ENCODE data around the gene FRK.
"Not testable (repeated sequence)": the region's sequence is repeated elsewhere in the genome, so short reads cannot be mapped to it uniquely, and the experiment has no call there.

Gene FRK

DNA sequence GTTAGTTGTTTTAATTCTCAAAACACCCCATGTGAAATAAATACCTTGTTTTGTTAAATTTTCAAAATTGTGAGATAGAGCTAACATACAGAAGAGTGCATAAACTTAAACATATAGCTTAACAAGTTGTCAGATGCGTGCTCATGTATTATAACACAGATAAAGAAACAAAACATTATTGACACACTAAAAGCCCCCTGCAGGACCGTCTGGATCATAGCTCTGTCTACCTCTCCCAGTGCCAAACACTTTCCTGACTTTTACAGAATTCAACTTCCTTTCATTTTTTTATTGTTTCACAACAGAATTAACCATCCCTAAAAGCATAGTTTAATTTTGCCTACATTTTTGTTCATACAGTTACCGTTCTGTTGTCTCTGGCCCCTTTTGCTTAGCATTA, 17.8 kb upstream of the FRK start:
- DNase-seq (ENCODE audit: insufficient read length, low spot score) (no peak), FAIRE-seq (no peak)

DNA sequence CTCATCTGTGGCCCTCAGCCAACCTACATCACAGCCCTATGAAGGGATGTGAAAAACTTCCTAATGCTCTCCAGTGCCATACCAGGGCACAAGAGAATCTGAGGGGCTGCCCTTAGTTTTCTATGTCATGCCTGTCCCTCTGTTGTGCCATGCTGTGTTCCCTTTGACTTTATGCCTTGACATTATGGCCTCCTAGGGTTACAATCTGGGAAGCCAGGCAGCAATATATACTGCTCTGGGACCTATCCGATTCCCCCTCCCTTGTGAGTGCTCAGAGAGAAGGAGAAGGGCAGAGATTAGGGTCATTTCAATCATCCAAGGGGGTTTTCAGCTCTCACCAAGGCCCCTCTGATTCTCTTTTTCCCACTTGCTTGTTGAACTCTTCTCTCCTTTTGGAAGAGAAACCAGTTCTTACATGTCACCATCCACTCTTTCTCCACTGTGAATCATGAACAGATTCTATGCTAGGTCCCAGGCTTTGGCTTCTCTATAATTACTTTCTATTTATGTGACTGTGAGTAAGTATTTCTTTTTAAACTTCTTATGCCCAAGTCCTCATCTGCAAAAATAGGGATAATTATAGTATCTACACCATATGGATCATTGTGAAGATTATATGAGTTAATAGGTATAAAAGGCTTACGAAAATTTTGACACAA, 14.2 kb upstream of the FRK start:
- no peak for FAIRE-seq
- no peak for DNase-seq (ENCODE audit: insufficient read length, low spot score)

DNA sequence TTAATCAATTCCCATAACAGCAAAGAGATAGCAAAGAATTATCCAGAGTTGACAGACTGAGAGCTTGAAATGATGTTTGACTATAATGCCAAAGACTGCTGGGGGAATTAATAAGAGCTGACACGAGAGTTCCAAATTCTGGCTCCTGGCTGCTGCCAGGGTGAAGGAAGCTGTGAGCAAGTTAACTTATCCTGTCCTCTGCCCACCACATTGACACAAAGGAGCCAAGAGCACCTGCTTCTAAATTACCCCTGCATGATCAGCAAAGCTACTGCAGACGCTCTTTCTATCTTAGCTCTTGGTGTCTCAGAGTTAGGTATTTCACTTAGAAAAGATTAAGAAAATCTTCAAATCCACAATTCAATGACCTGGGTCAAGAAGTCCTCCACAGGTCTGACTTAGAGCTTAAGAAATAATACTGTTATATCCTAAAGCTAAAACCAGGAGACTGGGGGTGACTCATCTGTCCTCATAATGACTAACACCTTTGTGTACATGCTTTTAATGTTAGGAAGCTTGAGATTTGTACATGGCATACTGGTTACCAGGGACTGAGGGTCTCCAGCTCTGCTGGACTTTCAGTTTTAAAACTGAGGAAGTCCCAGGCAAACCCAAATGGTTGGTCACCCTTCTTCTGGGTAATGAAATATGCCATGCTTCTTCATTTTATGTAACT, 13.2 kb upstream of the FRK start:
- no peak for DNase-seq (ENCODE audit: insufficient read length, low spot score)
- no peak for FAIRE-seq

DNA sequence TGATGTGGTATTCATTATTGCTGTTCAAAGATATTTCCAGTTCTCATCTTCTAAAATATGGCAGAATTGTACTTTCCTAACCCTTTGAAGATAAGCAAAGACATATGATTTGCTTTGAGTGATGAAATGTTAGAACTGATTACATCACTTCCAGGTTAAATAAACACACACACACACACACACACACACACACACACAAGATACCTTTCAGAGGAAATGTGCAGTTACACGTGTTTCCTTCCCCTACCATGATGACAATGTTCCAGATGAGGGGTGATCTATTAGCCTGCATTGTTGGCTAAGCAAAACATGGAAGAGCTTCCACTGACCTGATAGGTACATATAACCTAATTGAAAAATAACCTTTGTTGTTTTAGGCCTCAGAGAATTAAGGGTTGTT, 11.7 kb upstream of the FRK start:
- FAIRE-seq (no peak), DNase-seq (ENCODE audit: insufficient read length, low spot score) (no peak)

DNA sequence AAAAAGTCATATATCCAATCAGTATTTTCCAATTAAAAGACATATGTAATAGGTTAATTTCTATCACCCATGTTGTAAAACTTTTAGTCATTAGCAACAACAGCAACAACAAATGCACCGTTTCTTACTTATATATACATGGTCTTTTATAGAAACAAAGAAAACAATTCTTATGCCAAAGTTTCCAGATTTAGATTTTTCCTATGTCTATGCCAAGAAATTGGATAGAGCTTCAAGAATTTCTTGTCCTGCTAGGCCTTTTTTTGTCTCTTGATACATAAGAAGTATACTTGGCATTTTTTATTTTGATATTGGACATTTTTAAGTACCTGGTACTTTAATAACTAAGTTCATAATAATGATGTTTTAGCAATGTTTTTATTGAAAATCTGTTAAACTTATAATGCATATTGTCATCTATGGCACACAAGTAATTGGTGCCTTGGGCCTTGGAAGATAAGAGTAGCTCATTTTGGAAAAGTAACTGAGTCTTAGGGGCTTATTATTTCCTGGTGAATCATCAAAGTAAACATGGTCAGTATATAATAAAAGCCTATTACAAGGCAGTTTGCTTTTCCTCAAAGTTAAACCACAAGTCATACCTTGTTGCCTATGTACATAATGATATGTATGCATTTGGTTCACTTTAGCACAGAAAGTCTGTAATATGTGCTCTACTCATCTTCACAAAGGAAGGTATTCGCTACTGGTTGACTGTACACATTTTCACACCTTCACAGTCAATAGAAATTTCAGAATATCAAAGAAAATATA, 10.1 kb upstream of the FRK start:
- no peak for FAIRE-seq
- no peak for DNase-seq (ENCODE audit: insufficient read length, low spot score)

DNA sequence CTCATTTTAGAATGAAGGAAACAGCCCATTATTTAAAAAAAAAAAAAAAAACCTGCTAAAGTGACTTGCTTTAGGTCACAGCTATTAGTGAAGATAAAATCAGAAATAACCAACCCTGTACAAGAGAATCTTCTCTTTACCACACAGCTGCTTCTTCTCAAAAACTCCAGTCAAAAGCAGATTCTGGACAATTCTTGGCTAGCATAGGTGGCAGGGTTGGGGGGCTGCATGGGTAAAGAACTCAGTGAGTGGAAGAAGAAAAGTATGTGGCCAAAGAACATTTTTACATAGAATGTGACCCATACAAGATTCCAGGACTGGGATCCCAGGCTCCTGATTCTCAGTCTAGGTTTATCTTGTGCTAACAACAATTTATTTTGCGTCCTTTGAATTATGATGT, 9.4 kb upstream of the FRK start:
- DNase-seq (ENCODE audit: insufficient read length, low spot score) (no peak), FAIRE-seq (no peak)

DNA sequence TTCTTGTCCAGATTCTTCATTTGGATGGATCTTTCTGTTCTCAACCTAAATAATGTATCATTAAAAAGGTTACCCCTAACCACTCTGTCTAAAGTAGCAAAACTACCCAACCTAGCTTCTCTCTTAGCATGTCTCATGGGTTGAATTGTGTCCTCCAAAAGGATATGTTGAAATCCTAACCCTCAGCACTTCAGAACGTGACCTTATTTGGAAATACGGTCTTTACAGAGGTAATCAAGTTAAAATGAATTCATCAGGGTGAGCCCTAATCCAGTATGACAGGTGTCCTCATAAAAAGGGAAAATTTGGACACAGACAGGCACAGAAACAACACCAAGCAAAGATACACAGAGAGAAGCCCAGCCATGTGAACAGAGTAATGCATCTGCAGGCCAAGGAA, 6.1 kb upstream of the FRK start:
- no peak for FAIRE-seq

DNA sequence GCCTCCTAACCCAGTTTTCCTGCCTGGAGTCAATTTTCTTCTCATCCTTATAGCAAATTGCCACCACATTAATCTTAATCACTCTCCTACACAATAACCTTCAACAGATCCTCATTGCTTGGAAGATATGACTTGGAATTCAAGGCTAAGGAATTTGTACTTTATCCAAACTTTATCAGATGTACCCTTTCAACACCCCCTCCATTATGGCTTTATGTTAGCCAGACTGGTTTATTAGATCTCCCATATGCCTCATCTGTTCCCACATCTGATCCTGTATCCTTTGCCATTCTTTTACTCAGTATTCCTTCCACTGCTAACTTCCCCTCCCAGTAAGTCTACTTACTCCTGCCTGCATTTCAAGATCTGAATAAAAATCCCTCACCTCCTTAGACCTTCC, 4.0 kb upstream of the FRK start:
- FAIRE-seq (no peak), DNase-seq (ENCODE audit: insufficient read length, low spot score) (no peak)

More for the DNA sequence above, 6.1 kb upstream of the FRK start:
- no peak for DNase-seq (ENCODE audit: insufficient read length, low spot score)

DNA sequence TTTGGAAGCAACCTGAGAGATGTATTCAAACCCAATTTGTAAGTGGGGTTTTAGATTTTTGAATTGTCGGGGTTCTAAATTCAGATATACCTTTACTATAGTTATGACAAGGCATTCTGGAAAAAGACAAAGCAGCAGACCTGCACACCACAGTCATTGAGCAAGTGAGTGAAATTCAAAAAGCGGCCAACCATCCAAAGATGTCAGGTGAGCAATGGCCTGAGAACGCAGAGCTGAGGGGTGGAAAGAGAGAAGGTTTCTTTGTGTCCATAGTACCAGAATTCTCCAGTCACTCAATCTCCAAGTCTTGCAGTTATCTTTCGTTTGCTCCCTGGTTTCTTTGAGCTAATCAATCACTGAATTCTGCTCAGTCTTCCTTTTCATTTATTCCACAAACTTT, 1.8 kb upstream of the FRK start:
- DNase-seq (ENCODE audit: insufficient read length, low spot score) (no peak), FAIRE-seq (no peak)

DNA sequence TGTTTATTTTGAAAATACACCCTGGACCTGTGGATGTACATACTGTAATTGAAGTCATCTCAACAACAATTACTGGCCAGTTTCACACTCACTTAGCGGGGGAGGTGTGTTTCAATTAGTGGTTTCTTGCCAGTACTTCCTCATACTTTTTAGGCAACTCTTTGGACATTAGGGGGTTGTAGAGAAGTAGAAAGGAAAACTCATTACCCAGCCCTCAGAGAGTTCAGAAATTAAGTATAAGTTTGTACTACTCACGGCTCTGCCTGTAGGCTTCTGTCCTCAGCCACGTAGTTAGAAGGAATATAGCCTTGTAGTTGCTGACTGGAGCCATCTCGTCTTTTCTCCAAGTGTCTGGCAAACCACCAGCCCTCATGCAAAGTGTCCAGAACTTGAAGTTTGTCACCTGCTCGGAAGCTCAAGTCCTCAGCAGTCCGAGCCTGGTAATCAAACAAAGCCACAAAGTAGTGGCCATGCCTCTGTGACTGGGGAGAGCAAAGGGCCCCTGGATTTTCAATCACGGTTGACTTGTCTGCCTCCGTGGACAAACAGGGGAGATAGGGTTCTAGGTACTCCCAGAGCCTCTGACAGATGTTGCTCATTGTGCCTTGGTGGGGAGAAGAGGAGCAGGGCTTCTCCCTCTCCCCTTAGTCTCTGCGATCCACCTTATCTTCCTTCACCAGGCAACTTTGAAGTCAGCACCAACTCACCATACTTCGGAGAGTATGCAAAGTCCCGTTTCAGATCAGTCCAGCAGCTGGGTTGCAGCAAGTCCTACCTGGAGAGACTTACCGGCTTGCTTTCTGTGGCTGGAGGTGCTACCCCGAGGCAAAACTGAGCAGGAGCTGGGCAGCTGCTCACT, 749 bp downstream of the FRK start:
- FAIRE-seq, result peak; percentile 76
- peak; percentile 7 for DNase-seq (ENCODE audit: insufficient read length, low spot score)

DNA sequence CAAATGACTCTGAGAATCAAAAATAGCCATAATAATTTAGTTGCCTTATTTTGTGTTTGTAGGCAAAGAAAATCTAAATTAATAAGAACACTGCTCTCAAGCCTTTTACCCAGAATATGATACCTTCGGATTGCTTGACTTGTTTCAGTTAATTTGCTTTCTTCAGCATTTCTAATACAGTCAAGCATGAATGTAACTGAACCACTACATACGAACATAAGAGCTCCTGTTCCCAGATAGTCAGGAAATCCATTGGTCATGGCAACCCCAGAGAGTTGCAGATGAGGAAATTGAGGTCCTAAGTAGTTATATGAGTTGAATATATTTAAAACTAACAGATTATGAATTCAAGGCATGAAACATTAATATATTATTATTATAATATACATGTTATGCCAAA, 2.9 kb downstream of the FRK start:
- DNase-seq (ENCODE audit: insufficient read length, low spot score) (no peak), FAIRE-seq (no peak)

DNA sequence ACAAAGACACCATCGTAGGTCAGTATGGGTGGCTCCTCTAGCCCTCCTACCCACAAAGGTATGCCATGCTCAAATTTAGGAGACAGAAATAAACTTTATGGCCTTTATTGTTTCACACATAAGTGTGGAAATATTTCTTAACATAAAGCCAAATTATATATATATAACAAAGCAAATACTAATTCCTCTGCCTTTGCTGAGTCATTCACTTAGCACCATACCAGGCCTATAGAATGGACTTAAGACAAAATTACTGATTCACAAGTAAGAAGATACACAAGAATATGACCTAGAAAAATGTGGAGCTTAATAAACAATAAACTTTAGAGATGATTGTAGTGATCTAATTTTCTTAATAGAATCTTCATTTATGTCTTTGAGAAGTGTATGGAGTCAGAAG, 5.2 kb downstream of the FRK start:
- FAIRE-seq (peak; percentile 55), DNase-seq (ENCODE audit: insufficient read length, low spot score) (no peak)

DNA sequence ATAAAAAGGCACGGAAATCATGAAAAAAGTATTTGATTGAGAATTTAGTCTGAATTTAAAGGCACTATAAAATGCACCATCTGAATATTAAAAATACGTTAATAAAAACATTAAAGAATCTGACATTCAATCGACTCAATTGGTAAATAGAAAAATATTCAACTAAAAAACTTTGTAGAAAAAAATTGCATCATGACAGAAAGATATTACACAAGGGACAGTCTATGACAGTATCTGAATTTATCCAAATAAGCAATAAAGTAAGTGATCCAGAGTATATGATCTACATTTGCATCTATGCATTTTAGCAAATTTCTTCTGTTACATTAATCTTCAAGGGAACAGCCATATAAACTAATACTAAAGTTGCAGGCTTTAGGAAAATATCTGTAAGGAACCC, 9.4 kb downstream of the FRK start:
- FAIRE-seq (no peak), DNase-seq (ENCODE audit: insufficient read length, low spot score) (no peak)

DNA sequence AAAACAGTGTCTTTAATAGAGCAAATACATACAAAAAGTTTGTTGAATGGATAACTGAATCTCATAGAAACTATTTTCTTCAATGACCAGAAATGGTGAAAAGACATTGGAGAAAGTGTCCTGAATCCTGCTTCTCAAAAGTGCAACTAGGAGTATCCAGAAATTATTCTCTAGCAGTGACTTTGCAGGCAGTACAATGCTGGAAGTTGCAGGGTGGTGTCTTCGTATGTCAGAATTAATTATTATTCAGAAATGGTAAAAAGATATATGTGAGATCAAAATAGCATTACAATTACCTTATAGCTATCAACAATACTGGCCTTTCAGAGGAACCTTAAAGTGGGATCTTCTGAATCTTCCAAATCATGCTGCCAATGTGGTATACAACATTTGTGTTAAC, 10.0 kb downstream of the FRK start:
- FAIRE-seq, result no peak
- no peak for DNase-seq (ENCODE audit: insufficient read length, low spot score)

DNA sequence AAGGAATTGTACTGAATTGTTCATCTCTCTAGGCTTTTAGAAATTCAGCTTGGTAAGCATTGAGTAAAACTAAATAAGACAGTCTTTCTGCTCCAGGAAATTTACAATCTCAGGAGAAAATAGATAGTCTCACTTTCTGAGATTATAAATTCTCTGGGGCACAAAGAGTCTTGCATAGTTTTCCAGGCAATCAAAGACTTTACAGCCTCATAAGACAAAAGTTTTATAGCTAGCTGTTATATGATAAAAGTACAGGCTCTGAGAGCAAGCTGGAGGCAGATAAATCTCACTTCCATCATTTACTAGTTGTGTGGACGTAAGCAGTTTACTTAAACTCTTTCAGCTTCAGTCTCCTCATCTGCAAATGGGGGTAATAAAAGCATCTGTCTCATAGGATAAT, 11.4 kb downstream of the FRK start:
- no peak for DNase-seq (ENCODE audit: insufficient read length, low spot score)

DNA sequence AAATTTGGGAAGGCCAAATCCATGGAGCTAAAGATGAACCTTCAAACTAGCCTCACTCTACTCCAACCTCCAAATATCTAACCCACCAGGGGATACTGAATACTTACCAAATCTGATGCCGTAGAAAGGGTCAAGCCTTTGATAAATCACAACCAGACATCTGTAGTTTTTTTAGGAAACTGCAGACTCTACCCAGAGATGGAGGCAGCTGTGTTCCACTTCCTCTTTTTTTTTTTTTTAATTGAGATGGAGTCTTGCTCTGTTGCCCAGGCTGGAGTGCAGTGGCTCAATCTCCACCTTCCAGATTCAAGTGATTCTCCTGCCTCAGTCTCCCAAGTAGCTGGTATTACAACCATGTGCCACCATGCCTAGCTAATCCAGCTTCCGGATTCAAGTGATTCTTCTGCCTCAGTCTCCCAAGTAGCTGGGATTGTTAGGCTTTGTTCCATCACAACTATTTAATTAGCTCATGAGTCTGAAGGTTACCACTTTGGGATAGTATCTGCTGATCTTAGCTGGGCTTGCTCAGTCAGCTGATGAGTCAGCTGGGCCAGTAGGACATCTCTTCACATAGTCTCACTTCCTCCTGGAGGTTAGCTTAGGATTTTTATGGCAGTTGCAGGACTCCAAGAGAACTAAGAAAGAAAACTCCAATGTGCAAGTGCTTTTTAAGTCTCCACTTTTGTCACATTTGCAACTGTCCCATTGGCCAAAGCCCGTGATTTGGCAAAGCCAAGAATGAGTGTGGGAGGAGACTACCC, 13.3 kb downstream of the FRK start:
- DNase-seq (ENCODE audit: insufficient read length, low spot score) (no peak), FAIRE-seq (no peak)

More for the DNA sequence above, 11.4 kb downstream of the FRK start:
- no peak for FAIRE-seq

DNA sequence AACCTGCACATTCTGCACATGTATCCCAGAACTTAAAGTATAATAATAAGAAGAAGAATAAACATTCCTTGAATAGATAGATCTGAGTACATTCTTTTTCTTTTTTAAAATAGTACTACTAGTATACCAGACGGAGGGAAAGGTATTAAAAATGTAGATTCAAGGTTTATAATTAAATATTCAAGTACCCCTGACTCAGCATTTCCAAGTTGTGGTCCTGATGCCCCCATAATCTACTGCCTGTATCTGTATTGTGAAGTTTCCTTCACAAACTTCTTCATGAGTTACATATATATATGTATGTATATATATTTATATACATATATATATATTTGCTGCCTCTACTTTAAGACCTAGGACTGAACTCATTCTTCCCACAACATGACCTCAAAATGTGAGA, 14.0 kb downstream of the FRK start:
- FAIRE-seq, result no peak

DNA sequence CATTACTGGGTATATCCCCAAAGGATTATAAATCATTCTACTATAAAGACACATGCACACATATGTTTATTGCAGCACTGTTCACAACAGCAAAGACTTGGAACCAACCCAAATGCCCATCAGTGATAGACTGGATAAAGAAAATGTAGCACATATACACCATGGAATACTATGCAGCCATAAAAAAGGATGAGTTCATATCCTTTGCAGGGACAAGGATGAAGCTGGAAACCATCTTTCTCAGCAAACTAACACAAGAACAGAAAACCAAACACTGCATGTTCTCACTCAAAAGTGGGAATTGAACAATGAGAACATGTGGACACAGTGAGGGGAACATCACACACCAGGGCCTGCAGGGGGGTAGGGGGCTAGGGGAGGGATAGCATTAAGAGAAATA, 14.4 kb downstream of the FRK start:
- DNase-seq (ENCODE audit: insufficient read length, low spot score); FAIRE-seq: not testable (repeated sequence)

More for the DNA sequence above, 14.0 kb downstream of the FRK start:
- no peak for DNase-seq (ENCODE audit: insufficient read length, low spot score)

DNA sequence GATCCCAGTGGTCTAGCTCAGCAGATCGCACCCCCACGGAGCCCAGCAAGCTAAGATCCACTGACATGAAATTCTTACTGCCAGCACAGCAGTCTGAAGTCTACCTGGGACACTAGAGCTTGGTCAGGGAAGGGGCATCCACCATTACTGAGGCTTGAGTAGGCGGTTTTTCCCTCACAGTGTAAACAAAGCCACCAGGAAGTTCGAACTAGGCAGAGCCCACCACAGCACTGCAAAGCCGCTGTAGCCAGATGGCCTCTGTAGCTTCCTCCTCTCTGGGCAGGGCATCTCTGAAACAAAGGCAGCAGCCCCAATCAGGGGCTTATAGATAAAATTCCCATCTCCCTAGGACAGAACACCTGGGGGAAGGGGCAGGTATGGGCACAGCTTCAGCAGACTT, 18.8 kb downstream of the FRK start:
- no peak for FAIRE-seq
- no peak for DNase-seq (ENCODE audit: insufficient read length, low spot score)

DNA sequence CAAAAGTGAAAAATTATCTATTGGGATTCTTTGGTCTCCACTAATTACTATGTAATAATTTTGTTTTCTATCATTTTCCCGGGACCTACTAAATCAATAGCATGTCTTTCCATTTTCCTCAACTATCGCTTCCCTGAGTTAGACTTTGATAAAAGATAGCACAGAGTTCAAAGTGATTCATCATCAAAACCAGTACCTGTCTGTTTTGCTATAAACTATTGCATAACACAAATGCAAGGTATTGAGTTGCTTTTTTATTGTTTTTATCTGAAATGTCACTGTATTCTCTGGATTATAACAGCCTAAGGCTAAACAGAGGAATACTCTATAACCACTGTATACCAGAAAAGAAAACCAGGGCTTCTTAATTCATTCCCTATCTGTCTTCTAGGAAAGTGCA, 19.7 kb downstream of the FRK start:
- DNase-seq (ENCODE audit: insufficient read length, low spot score) (no peak), FAIRE-seq (no peak)

Data from GM19239 (cell line).